Motor neuron (in vitro differentiated cells): ENCODE measurements around the gene IP6K3. TPM values are rescaled to one million over a fixed set of nuclear protein-coding genes. Genes with fewer than 3 reads are reported as not detected.
A peak's percentile ranks its signal among the peaks of the same experiment; 100 is the strongest.

Source experiments
- ATAC-seq, 8 experiments: fragments of 200-7000 bp; cut with Tn5 transposase; replicated peaks in 6 of 8; 2 replicates each; pipeline ENCODE4 v1.8.0; 2021; ENCODE audit warnings: mild to moderate bottlenecking in 8 of 8, moderate library complexity in 8 of 8
- H3K27ac ChIP-seq, 2 donors: fragments of 250-450 bp; sonication (Bioruptor Pico); 2 replicates each; pipeline ENCODE4 v1.9.0; 2021; ENCODE audit warnings: antibody characterized with exemption in 2 of 2, mild to moderate bottlenecking in 2 of 2, moderate library complexity in 1 of 2
- H3K4me1 ChIP-seq, 2 donors: fragments of 250-450 bp; sonication (Bioruptor Pico); replicated peaks in 1 of 2; 2 replicates each; pipeline ENCODE4 v1.6.1; 2021; ENCODE audit warnings: antibody characterized with exemption in 2 of 2, mild to moderate bottlenecking in 2 of 2, moderate library complexity in 1 of 2
- H3K4me3 ChIP-seq, 5 donors: fragments of 250-450 bp; sonication (Bioruptor Pico); 2 replicates each; pipeline ENCODE4 v1.9.0; 2021; ENCODE audit warnings: antibody characterized with exemption in 5 of 5, mild to moderate bottlenecking in 5 of 5, moderate library complexity in 4 of 5
- WGBS, 10 experiments: fragments of 450-650 bp; shearing (Covaris generic); methylation state at CpG; one replicate each; pipeline ENCODE4 v1.0.0; 2022; 5-methylcytosine and 5-hydroxymethylcytosine counted together
- in situ Hi-C, 9 experiments: fragments of 400-800 bp; cut with MboI; loops; one replicate each; pipeline ENCODE4 v1.15.0; 2021; ENCODE audit warnings: low sequenced_read_pairs in 9 of 9, low pct_unique_long_range_greater_than_20kb in 2 of 9; ENCODE audit not compliant: unreplicated experiment in 9 of 9
- total RNA-seq, 8 experiments: library from RNA; unstranded; fragments of 300-600 nt; gene quantifications; 2 replicates each; pipeline versions ENCODE4 v1.2.3 to v1.2.4, GENCODE V29; 2022

Gene IP6K3
- total RNA-seq, 8 experiments from 2014 or later = 0.11 to 3.7 (median 0.63) TPM

DNA sequence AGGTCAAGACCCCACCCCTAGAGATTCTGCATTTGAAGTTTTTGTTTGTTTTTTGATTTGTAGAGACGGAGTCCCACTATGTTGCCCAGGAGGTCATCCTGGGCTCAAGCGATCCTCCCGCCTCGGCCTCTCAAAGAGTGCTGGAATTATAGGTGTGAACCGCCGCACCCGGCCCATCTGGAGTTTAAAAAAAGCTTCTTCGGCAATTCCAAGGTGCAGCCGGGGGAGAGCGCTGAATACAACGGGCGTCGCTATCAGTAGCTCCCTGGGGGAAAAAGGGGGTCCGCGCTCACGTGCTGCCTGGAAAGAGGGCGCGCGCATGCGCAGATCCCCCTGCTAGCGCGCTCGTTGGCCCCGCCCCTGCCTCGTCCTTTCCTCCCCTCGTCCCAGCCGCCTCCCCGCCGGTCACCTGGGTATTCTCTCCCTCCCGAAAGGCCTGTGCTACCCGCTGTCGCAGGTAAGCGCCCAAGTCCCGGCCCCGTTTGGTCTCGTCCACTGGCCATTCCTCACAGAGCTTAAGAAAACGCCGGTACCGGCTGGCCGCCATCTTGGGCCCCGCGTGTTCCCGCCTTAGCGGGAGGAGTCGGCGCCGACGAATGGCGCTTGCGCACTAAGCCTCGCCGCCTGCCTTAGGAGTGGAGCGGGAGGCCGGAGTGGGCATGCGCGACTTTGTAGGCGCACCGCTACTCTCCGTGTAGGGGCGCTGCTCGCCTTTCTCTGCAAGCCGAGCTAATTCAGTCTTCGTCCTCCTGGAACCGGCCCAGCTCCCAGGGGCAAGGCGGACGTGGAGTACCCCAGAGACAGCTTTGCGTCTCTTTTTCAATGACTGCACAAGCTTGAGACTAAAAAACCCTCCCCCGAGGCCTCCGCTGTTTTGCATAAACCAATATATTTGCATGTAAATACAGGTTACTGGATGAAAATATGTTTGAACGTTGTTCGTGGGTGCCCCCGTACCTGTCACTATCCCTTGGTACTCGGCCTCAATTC is 35.3 kb downstream of the IP6K3 start, which contains the start of gene UQCC2:
TSS of gene UQCC2 (minus strand) at position 561 of the 990 bp plus-strand sequence. CDS start at position 547, 14 bp downstream.
- peak within 1 kb of the TSS; percentile 66 to 95 (median 87) for H3K4me3 ChIP-seq
- WGBS, 10 experiments = 0 to 62% (median 20%) methylated on average over 3 to 15 of the region's 73 CpGs
- H3K27ac ChIP-seq = peak within 1 kb of the TSS; percentile 98 to 99
- in situ Hi-C loops = loop anchor here in 1 of 9 experiments (25.0 kb wide), 1 partner anchor 451 kb away; no protein-coding TSS in a partner anchor
- peak; percentile 85 to 97 (median 95) for ATAC-seq
- H3K4me1 ChIP-seq = peaks cover 16 to 23% of the 10 kb centered on the region in 2 donors

DNA sequence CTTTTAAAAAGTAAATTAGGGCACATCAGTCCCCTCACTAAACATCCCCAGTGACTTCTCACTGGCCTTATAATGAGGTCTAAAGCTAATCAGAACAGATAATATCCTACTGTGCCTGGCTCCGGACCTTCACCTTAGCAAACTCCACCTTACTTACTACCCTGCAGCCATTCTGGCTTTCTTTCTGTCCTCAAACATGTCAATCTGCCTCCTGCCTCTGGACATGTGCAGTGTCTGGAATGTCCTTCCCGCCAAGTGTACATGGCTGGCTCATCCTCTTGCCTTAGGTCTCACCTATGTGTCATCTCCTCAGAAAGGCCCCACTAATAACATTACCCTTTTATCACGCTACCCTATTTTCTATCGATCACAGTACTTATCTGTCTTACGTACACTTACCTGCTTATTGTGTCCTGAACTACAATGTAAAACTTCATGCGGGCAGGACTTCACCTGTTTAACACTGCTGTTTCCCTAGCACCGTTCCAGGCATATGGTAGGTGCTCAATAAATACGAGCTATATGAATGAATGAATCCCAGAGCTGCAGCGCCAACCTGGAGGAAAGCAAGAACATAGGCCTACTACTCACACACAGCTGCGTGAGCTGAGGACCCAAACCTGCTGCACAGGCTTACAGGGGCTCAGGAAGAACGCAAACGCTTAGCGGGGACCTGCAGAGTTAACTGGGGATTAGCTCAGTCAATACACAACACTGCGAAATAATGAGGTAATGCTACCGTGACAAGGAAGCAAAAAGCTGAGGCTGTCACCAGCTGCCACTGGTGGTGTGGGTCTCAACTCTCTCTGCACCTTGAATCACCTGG is 36.2 kb downstream of the IP6K3 start:
- peak in 1 of 8 experiments; percentile 0 for ATAC-seq
- Histone ChIP-seq H3K4me3 (peak overlapping the region; percentile 66 to 95 (median 87)), H3K4me1 (peaks cover 16 to 23% of the 10 kb centered on the region in 2 donors), H3K27ac (peak overlapping the region in 1 of 2 donors; percentile 99)
- in situ Hi-C loops = loop anchor here in 1 of 9 experiments (25.0 kb wide), 1 partner anchor 452 kb away; no protein-coding TSS in a partner anchor
- 68 to 100% (median 89%) methylated on average over 4 to 12 of the region's 15 CpGs for WGBS, 10 experiments

DNA sequence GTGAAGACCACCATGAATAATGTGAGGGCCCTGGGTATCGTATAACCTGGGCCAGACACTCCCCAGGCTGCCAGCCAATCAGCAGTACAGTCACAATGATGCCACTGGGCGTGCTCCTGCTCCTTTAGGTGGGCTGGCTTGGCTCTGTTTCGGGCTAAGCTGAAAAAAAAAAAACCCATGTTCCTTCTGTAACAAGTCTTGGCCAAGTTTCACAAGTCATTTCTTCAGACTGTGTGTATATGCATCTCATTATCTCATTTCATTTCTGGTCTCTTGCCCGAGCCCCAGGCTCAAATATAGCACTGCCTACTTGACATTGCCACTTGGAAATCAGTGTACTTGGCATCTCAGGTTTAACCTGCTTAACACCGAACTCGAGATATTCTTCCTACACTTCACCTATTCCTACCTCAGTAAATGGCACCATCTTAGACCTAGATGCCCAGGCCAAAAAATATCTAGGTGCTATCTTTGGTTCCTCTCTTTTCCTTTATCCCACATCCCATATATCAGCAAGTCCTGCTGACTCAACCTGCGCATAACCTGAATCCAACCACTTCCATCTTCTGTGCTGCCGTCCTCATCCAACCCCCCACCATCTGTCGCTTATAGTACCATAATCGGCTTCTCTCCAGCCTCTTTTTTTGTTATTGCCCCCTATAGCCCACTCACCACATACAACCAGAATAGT is 37.0 kb downstream of the IP6K3 start:
- 47 to 100% (median 94%) methylated on average over 1 to 9 of the region's 10 CpGs for WGBS, 10 experiments
- in situ Hi-C loops = loop anchor here in 4 of 9 experiments (10.0 to 25.0 kb wide), 2 partner anchors 125 to 453 kb away; partner anchors contain the start of gene BAK1 (in 3 of the 4)
- no peak overlapping the region for H3K27ac ChIP-seq
- ATAC-seq = peak in 1 of 8 experiments; percentile 0
- peaks cover 16 to 23% of the 10 kb centered on the region in 2 donors for H3K4me1 ChIP-seq
- H3K4me3 ChIP-seq = no peak overlapping the region

DNA sequence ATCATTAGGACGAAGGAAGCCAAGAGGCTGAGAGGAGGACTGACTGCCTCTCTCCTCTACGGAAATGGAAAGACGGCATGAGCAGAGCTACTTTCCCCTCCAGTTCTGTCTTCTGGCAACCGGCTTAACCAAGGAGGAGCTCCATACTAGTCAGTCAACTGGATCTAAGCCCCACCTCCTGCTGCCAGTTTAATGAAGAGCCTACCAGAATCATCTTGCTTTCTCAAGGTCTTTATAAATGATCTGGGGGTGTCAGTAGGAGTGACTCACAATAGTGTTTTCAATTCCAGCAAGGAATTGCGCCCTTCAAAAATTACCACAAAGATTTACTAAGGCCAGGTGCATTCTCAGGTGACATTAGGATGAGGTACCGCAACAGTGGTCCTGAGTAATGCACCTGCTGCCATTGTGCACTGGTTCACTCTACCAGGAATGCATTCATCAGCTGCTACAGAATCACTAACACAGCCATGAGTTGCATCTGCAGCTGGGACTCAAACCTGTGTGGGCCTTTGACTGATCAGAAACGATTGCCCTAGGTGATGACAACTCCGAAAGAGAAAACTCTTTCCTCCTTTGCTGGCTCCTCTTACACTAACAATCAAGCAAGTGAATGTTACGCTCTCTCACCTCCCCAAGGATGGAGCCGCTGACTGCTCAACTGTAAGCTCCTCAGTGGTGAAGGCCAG is 38.0 kb downstream of the IP6K3 start:
- H3K4me1 ChIP-seq = peaks cover 16 to 23% of the 10 kb centered on the region in 2 donors
- H3K27ac ChIP-seq = no peak overlapping the region
- ATAC-seq = no peak
- 80 to 100% (median 89%) methylated on average over 2 to 9 of the region's 10 CpGs; no CpG with 5 or more reads in 1 of the 10 experiments for WGBS, 10 experiments
- H3K4me3 ChIP-seq = no peak overlapping the region
- in situ Hi-C loops = loop anchor here in 4 of 9 experiments (10.0 to 25.0 kb wide), 2 partner anchors 124 to 454 kb away; partner anchors contain the start of gene BAK1 (in 3 of the 4)

DNA sequence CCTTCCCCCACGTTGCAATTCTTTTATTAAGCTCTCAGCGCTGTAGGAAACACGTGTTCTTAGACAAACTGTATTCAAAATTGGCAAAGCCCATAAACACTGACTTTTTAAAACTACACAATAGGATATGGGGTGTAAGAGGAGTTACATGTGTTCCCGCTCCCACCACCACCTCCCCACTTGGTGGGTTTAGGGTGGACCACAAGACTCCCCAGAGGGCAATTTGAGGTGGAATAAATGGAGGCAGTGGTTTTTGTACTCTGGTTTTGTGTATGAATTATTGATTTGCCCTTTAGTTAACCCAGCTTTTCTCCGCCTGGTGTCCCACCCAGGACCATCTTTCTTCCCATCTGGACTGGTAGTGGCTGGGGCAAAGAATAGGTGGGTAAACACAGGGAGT is 38.9 kb downstream of the IP6K3 start:
- Histone ChIP-seq H3K27ac (no peak overlapping the region), H3K4me1 (peaks cover 19 to 28% of the 10 kb centered on the region in 2 donors), H3K4me3 (no peak overlapping the region)
- WGBS, 10 experiments = 13 to 94% (median 85%) methylated on average over 1 to 5 of the region's 5 CpGs
- in situ Hi-C loops = loop anchor here in 4 of 9 experiments (10.0 to 25.0 kb wide), 2 partner anchors 123 to 455 kb away; partner anchors contain the start of gene BAK1 (in 3 of the 4)
- ATAC-seq = peak in 1 of 8 experiments; percentile 6

DNA sequence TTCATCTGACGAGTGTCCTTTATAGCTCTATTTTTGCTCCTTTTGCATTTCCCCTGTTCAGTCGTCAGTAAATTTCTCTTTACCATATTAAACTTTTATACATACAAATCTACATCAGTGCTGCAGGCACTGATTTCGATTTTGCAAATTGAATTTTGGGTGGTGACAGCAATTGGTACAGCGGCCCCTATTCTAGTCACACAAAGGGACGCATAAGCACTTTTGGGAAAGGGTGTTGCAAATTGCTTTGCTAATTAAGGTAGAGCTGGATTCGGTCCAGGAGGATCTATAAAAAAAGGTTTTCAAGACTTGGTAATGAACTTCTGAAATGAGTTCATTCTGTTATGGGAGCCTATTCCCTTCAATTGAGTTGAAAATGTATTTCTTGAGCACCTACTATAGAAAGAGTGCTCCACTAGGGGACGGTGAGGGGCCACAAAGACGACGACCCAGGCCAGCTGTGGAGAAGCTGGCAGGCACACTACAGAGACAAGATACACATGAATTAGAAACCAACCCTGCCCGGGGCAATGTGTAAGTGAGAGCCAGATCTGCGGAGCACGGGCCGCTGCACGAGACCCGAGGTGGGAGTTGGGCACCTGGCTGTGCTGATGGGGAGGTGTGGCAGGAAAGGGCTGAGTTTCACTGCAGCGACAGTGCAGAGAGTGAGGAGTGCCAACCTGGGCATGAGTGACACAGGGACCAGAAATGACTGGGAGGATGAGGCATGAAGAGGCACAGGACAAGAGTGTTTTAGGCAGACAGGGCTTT is 40.6 kb downstream of the IP6K3 start:
- 0 to 100% (median 77%) methylated on average over 1 to 15 of the region's 16 CpGs for WGBS, 10 experiments
- peak in 3 of 8 experiments; percentile 71 to 76 (median 73) for ATAC-seq
- Histone ChIP-seq H3K4me3 (no peak overlapping the region), H3K4me1 (peaks cover 32 to 43% of the 10 kb centered on the region in 2 donors), H3K27ac (no peak overlapping the region)
- in situ Hi-C loops = loop anchor here in 4 of 9 experiments (10.0 to 25.0 kb wide), 2 partner anchors 121 to 456 kb away; partner anchors contain the start of gene BAK1 (in 3 of the 4)

DNA sequence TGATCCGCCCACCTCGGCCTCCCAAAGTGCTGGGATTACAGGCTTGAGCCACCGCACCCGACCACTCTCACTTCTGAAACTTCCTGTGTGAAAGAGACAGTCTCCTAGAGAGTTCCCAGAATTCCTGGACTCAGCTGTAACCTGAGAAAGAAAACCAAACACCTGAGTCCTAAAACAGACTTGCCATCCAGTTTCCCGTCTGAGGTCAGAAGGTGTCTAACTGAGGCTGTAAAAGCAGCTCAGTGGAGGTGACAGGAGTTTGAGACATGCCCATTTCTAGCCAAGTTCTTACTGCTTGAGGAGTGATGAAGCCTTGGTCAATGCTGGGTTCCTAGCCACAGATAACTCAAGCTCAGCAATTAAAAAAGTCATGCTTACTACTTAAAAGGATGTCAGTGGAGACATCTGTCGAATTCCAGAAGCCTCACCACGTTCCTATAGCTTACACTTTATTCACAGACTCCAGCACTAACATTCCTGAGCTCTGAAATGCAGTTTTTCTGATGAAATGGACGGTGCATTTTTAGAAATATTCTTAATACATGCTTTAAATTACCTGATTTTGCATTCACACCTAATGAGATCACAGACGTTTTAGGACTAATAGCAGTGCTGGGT is 41.3 kb downstream of the IP6K3 start:
- peaks cover 32 to 46% of the 10 kb centered on the region in 2 donors for H3K4me1 ChIP-seq
- H3K4me3 ChIP-seq = no peak overlapping the region
- peak in 3 of 8 experiments; percentile 8 to 23 (median 13) for ATAC-seq
- in situ Hi-C loops = loop anchor here in 4 of 9 experiments (10.0 to 25.0 kb wide), 2 partner anchors 121 to 457 kb away; partner anchors contain the start of gene BAK1 (in 3 of the 4)
- no peak overlapping the region for H3K27ac ChIP-seq
- 0 to 83% (median 66%) methylated on average over 1 to 7 of the region's 9 CpGs; no CpG with 5 or more reads in 2 of the 10 experiments for WGBS, 10 experiments

DNA sequence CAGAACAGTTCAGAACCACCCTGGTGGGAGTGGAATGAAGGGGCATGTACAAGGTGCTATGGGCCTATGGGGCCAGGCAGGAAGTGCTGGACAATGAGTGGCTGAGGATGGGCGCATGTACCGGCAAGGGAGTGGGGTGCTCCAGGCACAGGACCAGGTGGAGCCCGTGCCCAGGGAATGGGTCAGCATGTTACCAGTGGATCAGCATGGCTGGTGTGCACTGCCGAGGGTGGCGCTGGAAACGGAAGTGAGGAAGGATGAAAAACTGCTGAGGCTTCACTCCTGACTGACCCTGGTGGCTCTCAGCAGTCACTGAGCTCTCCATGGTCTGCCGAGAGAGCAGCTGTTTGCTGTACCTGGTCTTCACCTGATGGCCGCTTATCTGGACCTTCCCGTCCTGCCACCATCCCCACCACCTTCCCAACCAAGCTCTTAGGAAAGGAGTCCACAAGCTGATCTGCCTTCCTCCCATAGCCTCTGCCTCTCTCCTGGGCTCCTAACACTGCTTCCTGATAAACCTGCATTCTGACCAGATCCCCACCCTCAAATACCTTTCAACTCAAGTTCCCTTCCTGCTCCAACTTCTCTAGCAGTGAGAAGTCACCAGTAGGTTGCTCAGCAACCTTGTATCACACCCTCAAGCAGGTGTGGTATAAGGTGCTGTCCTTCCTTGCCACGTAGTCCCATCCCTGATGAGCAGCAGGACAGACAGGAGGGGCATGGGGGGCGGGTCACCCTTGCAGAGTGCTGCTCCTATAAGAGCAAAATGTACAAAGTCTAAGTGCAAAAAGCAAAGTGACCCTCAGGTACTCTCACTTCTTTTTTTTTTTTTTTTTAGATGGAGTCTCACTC is 42.3 kb downstream of the IP6K3 start:
- 85 to 100% (median 92%) methylated on average over 2 to 7 of the region's 11 CpGs; no CpG with 5 or more reads in 2 of the 10 experiments for WGBS, 10 experiments
- no peak overlapping the region for H3K4me3 ChIP-seq

DNA sequence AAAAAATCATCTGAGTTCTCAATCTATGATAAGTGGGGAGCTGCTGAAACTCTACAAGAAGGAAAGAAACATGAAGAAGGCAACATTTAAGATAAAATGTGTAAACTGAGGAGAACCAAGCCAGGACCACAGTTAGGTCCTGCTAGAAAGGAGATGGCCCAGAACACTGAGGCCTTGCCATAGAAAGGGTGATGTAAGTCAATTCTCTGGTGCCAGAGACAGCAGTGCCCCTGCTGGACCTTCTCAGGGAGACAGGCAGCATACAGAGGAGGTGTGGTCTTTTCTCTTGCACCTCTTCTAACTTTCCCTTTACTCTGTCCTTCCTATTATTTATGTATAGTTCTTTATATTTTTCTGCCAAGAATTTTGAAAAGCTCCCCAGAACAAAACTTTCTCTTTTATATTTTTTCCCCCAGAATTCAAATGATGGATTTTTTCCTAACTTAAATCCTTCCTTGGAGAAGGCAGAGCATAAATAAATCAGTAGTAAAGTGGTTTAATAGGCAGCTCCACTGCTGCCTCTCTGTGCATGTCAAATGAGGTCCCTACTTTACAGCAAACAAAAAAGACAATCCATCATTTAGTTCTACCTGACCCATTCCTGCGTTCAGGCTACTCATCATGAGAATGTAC is 44.2 kb downstream of the IP6K3 start:
- H3K4me3 ChIP-seq = no peak overlapping the region
- H3K4me1 ChIP-seq = peaks cover 26 to 41% of the 10 kb centered on the region in 2 donors
- in situ Hi-C loops = loop anchor here in 4 of 9 experiments (10.0 to 25.0 kb wide), 2 partner anchors 118 to 460 kb away; partner anchors contain the start of gene BAK1 (in 3 of the 4)
- no peak overlapping the region for H3K27ac ChIP-seq
- peak; percentile 23 to 90 (median 83) for ATAC-seq
- WGBS, 10 experiments = 30 to 100% (median 67%) methylated on average over 1 of the region's 1 CpG; no CpG with 5 or more reads in 6 of the 10 experiments

More for the DNA sequence above, 42.3 kb downstream of the IP6K3 start:
- in situ Hi-C loops = loop anchor here in 4 of 9 experiments (10.0 to 25.0 kb wide), 2 partner anchors 120 to 458 kb away; partner anchors contain the start of gene BAK1 (in 3 of the 4)
- Histone ChIP-seq H3K4me1 (peaks cover 34 to 51% of the 10 kb centered on the region in 2 donors), H3K27ac (no peak overlapping the region)
- ATAC-seq = no peak
